ENCODE measurements around the gene SLC35A4.

DNA sequence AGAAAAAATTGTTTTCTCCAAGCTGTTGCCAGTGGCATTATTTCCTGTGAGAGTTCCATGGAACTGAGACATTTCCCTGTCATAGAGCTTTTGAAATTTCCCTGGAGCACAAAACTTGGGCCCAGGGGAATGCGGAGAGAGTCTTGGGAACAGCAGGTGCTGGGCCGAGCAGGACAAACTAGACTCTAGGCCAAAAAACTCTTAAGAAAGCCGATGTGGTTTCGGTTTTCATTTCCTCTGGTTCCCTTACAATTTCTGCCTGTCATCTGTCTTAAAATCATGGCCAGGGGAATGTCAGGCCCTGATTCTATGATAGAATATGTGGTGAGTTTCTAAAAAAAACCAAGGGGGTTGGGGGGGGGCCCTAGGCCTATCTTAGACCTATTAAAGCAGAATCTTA is 4.6 kb downstream of the SLC35A4 start:
- TF ChIP-seq POLR2AphosphoS5 (IDR thresholded peaks at IDR 0.05; ENCODE audit: borderline replicate concordance, low read depth, low read length) (no peak), FOXP2 (optimal IDR thresholded peaks at IDR 0.05; ENCODE audit: control extremely low read depth, extremely low read length, insufficient read depth) (no peak), EZH2 (IDR thresholded peaks at IDR 0.05) (no peak)
